HepG2 (cell line): Measurements from ENCODE around the gene LGALS1. TPM values are rescaled to one million over a fixed set of nuclear protein-coding genes. Genes with fewer than 3 reads are reported as not detected.

Source experiments
- BORCS8-MEF2B ChIP-seq: sonication (generic); formaldehyde crosslinking; IDR thresholded peaks from 2 replicates; pipeline ENCODE4 v1.8.0; 2022; ENCODE audit warnings: mild to moderate bottlenecking, missing genetic modification reagents
- EHMT2 ChIP-seq: fragments of 200-600 bp; sonication (generic); IDR thresholded peaks from 2 replicates; pipeline ENCODE4 v1.7.0; 2017; ENCODE audit warnings: antibody characterized with exemption, low read depth, low read length, borderline replicate concordance
- ELF3 ChIP-seq: IDR thresholded peaks from 2 replicates; pipeline ENCODE4 v1.6.1; 2016; ENCODE audit warnings: missing genetic modification reagents, missing compliant biosample characterization
- MED13 ChIP-seq: sonication (generic); formaldehyde crosslinking; IDR thresholded peaks from 2 replicates; pipeline ENCODE4 v1.5.0; 2020; ENCODE audit warnings: missing genetic modification reagents
- POLR2G ChIP-seq: fragments of 200-400 bp; formaldehyde crosslinking; IDR thresholded peaks from 2 replicates; pipeline ENCODE4 v1.6.1; 2018; ENCODE audit warnings: mild to moderate bottlenecking, low read depth, low read length, moderate library complexity
- RAD21 ChIP-seq: fragments of 450-650 bp; formaldehyde crosslinking; IDR thresholded peaks from 2 replicates; pipeline ENCODE4 v1.5.0; 2020; ENCODE audit warnings: mild to moderate bottlenecking
- RFX1 ChIP-seq: fragments of 450-650 bp; IDR thresholded peaks from 2 replicates; pipeline ENCODE4 v1.6.1; 2017
- SIN3A ChIP-seq: IDR thresholded peaks from 2 replicates; pipeline ENCODE4 v1.6.1; 2011; ENCODE audit warnings: low read depth, mild to moderate bottlenecking, control low read depth, low read length, borderline replicate concordance
- SOX5 ChIP-seq: IDR thresholded peaks from 2 replicates; pipeline ENCODE4 v1.6.1; 2016; ENCODE audit warnings: borderline replicate concordance
- TAF1 ChIP-seq: sonication (generic); formaldehyde crosslinking; IDR thresholded peaks from 2 replicates; pipeline ENCODE4 v1.4.0; 2020; ENCODE audit warnings: missing genetic modification reagents
- TBX2 ChIP-seq: sonication (generic); formaldehyde crosslinking; IDR thresholded peaks from 2 replicates; pipeline ENCODE4 v1.5.0; 2020; ENCODE audit warnings: missing genetic modification reagents, mild to moderate bottlenecking, borderline replicate concordance
- YEATS4 ChIP-seq: sonication (generic); formaldehyde crosslinking; IDR thresholded peaks from 2 replicates; pipeline ENCODE4 v1.4.0; 2020; ENCODE audit warnings: missing genetic modification reagents, borderline replicate concordance
- ZFP41 ChIP-seq: sonication (generic); formaldehyde crosslinking; IDR thresholded peaks from 2 replicates; pipeline ENCODE4 v1.4.0; 2020; ENCODE audit warnings: mild to moderate bottlenecking, missing genetic modification reagents, borderline replicate concordance
- ZKSCAN1 ChIP-seq: fragments of 150-350 bp; IDR thresholded peaks from 2 replicates; pipeline ENCODE4 v1.6.1; 2014; ENCODE audit warnings: low read length
- ZNF12 ChIP-seq: sonication (generic); formaldehyde crosslinking; IDR thresholded peaks from 2 replicates; pipeline ENCODE4 v1.5.0; 2020; ENCODE audit warnings: missing genetic modification reagents
- ZNF264 ChIP-seq: sonication (generic); formaldehyde crosslinking; IDR thresholded peaks from 2 replicates; pipeline ENCODE4 v1.4.0; 2020; ENCODE audit warnings: missing genetic modification reagents
- ZNF543 ChIP-seq: sonication (generic); formaldehyde crosslinking; IDR thresholded peaks from 2 replicates; pipeline ENCODE4 v1.4.0; 2020; ENCODE audit warnings: mild to moderate bottlenecking, missing genetic modification reagents
- ZNF570 ChIP-seq: sonication (generic); formaldehyde crosslinking; IDR thresholded peaks from 2 replicates; pipeline ENCODE4 v1.4.0; 2020; ENCODE audit warnings: mild to moderate bottlenecking, missing genetic modification reagents, borderline replicate concordance
- ZNF773 ChIP-seq: sonication (generic); formaldehyde crosslinking; IDR thresholded peaks from 2 replicates; pipeline ENCODE4 v1.4.0; 2020; ENCODE audit warnings: missing genetic modification reagents, borderline replicate concordance
- ZNF788 ChIP-seq: sonication (generic); formaldehyde crosslinking; IDR thresholded peaks from 2 replicates; pipeline ENCODE4 v1.5.0; 2020; ENCODE audit warnings: mild to moderate bottlenecking, missing genetic modification reagents, borderline replicate concordance
- ZNF792 ChIP-seq: IDR thresholded peaks from 2 replicates; pipeline ENCODE4 v1.6.1; 2016
- polyA plus RNA-seq, 8 experiments: library from polyadenylated mRNA; depleted of rRNA in 3 of 8; stranded (reverse) in 7 of 8; unstranded in 1 of 8; fragments of >200 nt; fragmentation: Illumina TruSeq in 4 of 8; extraction: Trizol in 4 of 8; gene quantifications; 2 replicates each; pipeline versions ENCODE4 v1.2.1 to v1.2.3, GENCODE V29; 2011 to 2016; ENCODE audit warnings: low read depth in 4 of 8, missing spikeins in 1 of 8, mixed read lengths in 1 of 8; ENCODE audit not compliant: insufficient read depth in 1 of 8
- total RNA-seq, 5 experiments: library from RNA; depleted of rRNA; stranded (reverse); fragments of >200 nt; fragmentation: Illumina TruSeq; extraction: Trizol; gene quantifications; 2 replicates each; pipeline ENCODE4 v1.2.3, GENCODE V29; 2016; ENCODE audit warnings: low read depth in 1 of 5
- TF ChIP-seq, protein P1 (sequence below): IDR thresholded peaks from 2 replicates; pipeline ENCODE4 v1.6.1; 2016; ENCODE audit warnings: low read depth
- TF ChIP-seq, protein P2 (sequence below): sonication (generic); formaldehyde crosslinking; IDR thresholded peaks from 2 replicates; pipeline ENCODE4 v1.4.0; 2020; ENCODE audit warnings: missing genetic modification reagents
- TF ChIP-seq, protein P3 (sequence below): IDR thresholded peaks from 2 replicates; pipeline ENCODE4 v1.6.1; 2018; ENCODE audit warnings: missing genetic modification reagents
- TF ChIP-seq, protein P4 (sequence below): IDR thresholded peaks from 2 replicates; pipeline ENCODE4 v1.6.1; 2016; ENCODE audit warnings: missing compliant biosample characterization, missing genetic modification reagents, borderline replicate concordance
- TF ChIP-seq, protein P5 (sequence below): sonication (generic); formaldehyde crosslinking; IDR thresholded peaks from 2 replicates; pipeline ENCODE4 v1.9.0; 2022; ENCODE audit warnings: missing genetic modification reagents, mild to moderate bottlenecking, borderline replicate concordance

The LGALS1 gene
- total and polyA plus RNA-seq, 2 of the 13 experiments (the other 11 are each of a cell fraction or from before 2014, with no cell fraction given), result 103 to 858 TPM

DNA sequence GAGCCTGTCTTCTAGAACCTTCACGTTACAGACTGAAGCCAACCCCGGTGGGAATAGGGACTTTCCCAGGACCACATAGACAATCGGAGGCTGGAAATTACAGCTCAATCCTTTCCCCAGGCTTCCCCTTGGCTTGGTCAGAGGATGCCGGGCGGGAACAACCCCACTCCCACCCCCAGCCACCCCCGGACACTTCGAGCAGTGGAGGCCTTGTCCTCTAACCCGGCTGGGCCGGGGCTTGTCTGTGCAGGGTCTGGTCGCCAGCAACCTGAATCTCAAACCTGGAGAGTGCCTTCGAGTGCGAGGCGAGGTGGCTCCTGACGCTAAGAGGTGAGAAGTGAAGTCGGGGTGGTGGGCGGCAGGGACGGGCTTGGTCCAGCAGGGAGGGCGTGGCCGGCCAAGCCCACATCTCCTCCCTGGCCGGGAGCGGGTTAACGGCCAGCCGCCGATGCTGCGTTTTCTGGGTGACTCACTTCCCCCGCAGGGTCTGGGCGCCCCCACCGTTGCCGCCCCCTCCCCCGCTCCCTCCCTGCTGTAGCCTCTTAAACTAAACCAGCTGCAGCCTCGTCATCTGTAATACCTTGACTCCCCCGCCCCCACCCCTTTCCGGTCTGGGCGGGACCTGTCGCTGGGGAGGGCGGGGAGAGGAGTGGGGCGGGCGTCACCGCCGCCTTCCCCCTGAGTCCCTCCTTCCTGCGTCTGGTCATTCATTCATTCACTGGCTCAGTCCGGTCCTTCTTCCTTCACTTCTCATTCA is 1.5 kb downstream of the LGALS1 start (continued):
- TF ChIP-seq, protein P1, sequence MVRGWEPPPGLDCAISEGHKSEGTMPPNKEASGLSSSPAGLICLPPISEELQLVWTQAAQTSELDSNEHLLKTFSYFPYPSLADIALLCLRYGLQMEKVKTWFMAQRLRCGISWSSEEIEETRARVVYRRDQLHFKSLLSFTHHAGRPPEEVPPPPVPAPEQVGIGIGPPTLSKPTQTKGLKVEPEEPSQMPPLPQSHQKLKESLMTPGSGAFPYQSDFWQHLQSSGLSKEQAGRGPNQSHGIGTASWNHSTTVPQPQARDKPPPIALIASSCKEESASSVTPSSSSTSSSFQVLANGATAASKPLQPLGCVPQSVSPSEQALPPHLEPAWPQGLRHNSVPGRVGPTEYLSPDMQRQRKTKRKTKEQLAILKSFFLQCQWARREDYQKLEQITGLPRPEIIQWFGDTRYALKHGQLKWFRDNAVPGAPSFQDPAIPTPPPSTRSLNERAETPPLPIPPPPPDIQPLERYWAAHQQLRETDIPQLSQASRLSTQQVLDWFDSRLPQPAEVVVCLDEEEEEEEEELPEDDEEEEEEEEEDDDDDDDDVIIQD (CRISPR knock-in tag), result peak; percentile 78; the same call in 1 of the 2 replicates
- TF ChIP-seq ZNF788 (CRISPR knock-in tag) (peak; percentile 49; the same call in 1 of the 2 replicates), ZNF792 (no peak), YEATS4 (CRISPR knock-in tag) (0 out of 2 replicates have a peak, but pooled peaks have one; percentile 22), ZFP41 (CRISPR knock-in tag) (no peak), ZNF264 (CRISPR knock-in tag) (no peak), MED13 (CRISPR knock-in tag) (no peak), SIN3A (peak; percentile 68; the same call in 1 of the 2 replicates), RAD21 (CRISPR knock-in tag) (no peak), SOX5 (CRISPR knock-in tag) (peak; percentile 30; the same call in 1 of the 2 replicates), RFX1 (no peak), ZNF773 (CRISPR knock-in tag) (no peak), ELF3 (peak; percentile 21; the same call in 1 of the 2 replicates), TBX2 (peak; percentile 69; the same call in 1 of the 2 replicates), ZNF570 (no peak), ZKSCAN1 (no peak), POLR2G (peak; percentile 27; the same call in 1 of the 2 replicates), BORCS8-MEF2B (CRISPR knock-in tag) (no peak), EHMT2 (no peak), TAF1 (CRISPR knock-in tag) (peak; percentile 29; the same call in 1 of the 2 replicates), ZNF12 (CRISPR knock-in tag) (no peak), ZNF543 (CRISPR knock-in tag) (no peak)
- TF ChIP-seq, protein P2, sequence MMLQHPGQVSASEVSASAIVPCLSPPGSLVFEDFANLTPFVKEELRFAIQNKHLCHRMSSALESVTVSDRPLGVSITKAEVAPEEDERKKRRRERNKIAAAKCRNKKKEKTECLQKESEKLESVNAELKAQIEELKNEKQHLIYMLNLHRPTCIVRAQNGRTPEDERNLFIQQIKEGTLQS, result peak; percentile 61; the same call in 1 of the 2 replicates
- TF ChIP-seq, protein P3, sequence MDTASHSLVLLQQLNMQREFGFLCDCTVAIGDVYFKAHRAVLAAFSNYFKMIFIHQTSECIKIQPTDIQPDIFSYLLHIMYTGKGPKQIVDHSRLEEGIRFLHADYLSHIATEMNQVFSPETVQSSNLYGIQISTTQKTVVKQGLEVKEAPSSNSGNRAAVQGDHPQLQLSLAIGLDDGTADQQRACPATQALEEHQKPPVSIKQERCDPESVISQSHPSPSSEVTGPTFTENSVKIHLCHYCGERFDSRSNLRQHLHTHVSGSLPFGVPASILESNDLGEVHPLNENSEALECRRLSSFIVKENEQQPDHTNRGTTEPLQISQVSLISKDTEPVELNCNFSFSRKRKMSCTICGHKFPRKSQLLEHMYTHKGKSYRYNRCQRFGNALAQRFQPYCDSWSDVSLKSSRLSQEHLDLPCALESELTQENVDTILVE (CRISPR knock-in tag), result peak; percentile 56; the same call in 1 of the 2 replicates
- TF ChIP-seq, protein P4, sequence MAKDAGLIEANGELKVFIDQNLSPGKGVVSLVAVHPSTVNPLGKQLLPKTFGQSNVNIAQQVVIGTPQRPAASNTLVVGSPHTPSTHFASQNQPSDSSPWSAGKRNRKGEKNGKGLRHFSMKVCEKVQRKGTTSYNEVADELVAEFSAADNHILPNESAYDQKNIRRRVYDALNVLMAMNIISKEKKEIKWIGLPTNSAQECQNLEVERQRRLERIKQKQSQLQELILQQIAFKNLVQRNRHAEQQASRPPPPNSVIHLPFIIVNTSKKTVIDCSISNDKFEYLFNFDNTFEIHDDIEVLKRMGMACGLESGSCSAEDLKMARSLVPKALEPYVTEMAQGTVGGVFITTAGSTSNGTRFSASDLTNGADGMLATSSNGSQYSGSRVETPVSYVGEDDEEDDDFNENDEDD (CRISPR knock-in tag), result peak; percentile 38; the same call in 1 of the 2 replicates
- TF ChIP-seq, protein P5, sequence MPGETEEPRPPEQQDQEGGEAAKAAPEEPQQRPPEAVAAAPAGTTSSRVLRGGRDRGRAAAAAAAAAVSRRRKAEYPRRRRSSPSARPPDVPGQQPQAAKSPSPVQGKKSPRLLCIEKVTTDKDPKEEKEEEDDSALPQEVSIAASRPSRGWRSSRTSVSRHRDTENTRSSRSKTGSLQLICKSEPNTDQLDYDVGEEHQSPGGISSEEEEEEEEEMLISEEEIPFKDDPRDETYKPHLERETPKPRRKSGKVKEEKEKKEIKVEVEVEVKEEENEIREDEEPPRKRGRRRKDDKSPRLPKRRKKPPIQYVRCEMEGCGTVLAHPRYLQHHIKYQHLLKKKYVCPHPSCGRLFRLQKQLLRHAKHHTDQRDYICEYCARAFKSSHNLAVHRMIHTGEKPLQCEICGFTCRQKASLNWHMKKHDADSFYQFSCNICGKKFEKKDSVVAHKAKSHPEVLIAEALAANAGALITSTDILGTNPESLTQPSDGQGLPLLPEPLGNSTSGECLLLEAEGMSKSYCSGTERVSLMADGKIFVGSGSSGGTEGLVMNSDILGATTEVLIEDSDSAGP (CRISPR knock-in tag), result peak; percentile 14; the same call in 1 of the 2 replicates
